Liver (tissue), 2 donors: ENCODE results near the gene FRMPD4.

Experiments
- MAX ChIP-seq: IDR thresholded peaks from 2 replicates; pipeline ENCODE4 v1.6.1; 2016; ENCODE audit warnings: antibody characterized with exemption
- REST ChIP-seq: IDR thresholded peaks from 2 replicates; pipeline ENCODE4 v1.6.1; 2016; ENCODE audit warnings: antibody characterized with exemption, mild to moderate bottlenecking
- TAF1 ChIP-seq: conservative IDR thresholded peaks from 2 replicates; pipeline ENCODE4 v1.6.1; 2016; ENCODE audit warnings: antibody characterized with exemption, mild to moderate bottlenecking
- donor health status: healthy.

GRCh38 chrX:12352922-12353321 lies 214.6 kb downstream of the FRMPD4 start:
- TF ChIP-seq TAF1 (no peak), REST (no peak), MAX (no peak)
